Hippocampal formation (tissue), 2 donors: Measurements from ENCODE around the gene RIN3.

Experiments used
- DNase-seq, 2 donors: peaks; one replicate each; lab custom pipeline; 2025; lab: John Stamatoyannopoulos, UW

Gene RIN3

DNA sequence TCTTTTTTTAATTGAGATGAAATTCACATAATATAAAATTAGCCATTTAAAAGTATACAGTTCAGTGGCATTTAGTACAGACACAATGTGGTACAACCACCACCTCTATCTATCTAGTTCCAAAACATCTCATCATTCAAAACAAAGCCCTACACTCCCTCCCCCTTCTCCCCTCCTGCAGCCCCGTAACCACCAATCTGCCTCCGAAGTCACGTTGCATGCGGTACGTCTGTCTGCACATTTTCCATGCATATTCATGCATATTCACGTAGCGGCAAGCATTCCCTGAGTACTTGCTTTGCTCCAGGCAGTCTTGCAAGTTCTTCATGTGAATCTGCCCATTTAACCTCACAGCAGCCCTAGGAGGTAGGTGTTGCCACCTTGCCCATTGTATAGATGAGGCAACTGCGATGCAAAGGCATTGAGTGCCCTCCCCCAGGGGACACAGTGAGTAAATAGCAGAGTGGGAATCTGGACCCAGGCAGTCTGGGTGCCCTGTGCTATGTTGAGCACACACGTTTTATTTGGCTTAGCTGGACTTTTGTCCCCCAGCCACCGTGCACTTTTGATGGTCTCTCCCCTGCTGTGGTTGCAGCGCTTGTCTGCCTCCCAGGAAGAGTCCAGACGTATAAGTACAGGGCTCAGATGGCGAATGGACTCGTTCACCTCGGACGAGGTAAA is 43.4 kb downstream of the RIN3 start:
- DNase-seq = no peak

DNA sequence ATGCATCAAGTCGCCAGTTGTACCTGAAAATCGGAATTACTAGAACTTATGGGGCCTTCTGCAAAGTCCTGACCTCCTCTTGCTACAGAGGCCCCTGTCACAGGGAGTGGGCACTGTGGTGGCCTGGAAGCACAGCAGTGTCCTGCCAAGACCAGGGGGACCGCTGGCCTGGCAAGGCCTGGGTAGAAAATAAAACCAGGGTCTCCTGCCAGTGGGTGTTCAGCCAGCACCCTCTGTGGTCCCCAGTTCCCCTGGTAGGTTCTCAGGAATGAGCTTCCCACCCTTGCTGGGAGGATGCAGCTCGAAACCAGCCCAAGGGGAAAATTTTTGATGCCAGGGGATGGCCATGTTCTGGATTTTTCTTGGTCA is 43.9 kb downstream of the RIN3 start:
- no peak for DNase-seq

GRCh38 chr14:92558319-92558718 is 44.7 kb downstream of the RIN3 start:
- DNase-seq = no peak

- DNase-seq = no peak
Observed at GRCh38 chr14:92559486-92559885, 45.9 kb downstream of the RIN3 start.

DNA sequence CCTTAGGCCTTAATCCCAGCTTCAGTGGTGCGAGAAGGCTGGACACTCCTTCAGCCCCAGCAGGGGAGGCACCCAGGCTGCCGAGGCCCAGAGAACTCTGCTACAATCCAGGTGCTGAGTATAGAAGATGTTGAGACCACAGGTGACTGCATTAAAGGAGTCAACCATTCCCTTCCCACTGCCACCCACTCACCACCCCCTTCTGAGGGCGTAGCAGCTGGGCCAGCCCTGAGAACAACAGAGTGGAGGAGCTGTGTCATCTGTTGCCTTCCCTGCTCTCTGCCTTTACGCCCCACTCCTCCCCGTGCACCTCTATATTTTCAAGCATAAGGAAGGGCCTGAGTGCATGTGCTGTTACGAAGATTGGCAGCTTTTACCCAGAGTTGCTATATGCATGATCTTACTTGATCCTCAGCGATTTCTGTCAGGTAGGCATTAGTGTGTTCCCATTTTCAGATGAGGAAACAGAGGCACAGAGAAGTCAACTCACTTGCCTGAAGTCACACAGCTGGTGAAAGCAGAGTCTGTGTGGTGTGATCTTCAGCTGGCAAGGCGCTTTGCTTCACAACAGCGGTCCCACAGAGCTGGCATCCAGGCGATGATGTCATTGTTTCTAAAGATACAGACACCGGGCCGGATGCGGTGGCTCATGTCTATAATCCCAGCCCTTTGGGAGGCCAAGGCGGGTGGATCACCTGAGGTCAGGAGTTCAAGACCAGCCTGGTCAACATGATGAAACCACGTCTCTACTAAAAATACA is 46.7 kb downstream of the RIN3 start:
- DNase-seq = no peak

DNA sequence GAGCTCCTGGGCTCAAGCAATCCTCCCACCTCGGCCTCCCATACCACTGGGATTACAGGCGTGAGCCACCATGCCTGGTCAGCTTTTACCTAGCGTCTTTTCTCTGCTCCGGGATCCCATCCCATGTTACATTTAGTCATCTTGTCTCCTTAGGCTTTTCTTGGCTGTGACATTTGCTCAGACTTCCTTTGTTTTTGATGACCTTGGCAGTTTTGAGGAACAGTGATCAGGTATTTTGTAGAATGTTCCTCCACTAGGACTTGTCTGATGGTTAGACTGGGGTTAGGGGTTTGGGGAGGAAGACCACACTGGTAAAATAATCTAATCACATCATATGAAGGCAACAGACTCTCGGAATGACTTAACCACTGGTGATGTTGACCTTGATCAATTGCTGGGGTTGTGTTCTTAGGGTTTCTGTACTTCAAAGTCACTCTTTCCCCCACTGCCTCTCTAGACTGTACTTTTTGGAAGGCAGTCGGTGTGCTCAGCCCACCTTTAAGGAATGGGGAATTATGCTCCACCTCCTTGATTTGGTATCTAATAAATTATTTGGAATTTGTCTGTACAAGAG is 48.4 kb downstream of the RIN3 start:
- no peak for DNase-seq

DNA sequence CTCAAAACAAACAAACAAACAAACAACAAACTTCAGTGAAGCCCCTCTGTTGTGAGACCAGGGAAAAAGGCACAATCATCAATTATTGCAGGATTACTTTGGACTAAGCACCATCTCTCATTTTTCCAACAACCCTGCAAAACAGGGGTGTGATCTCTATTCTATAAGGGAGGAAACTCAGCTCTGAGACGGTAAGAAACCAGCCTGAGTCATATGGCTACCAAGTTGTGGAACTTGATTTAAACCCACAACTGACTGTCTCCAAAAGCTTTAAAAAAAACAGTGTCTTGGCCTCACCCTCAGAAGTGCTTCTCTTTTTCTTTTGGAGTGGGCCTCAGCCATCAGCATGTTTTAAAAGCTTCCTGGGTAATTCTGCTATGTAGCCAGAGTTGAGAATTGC is 49.8 kb downstream of the RIN3 start:
- DNase-seq = no peak

DNA sequence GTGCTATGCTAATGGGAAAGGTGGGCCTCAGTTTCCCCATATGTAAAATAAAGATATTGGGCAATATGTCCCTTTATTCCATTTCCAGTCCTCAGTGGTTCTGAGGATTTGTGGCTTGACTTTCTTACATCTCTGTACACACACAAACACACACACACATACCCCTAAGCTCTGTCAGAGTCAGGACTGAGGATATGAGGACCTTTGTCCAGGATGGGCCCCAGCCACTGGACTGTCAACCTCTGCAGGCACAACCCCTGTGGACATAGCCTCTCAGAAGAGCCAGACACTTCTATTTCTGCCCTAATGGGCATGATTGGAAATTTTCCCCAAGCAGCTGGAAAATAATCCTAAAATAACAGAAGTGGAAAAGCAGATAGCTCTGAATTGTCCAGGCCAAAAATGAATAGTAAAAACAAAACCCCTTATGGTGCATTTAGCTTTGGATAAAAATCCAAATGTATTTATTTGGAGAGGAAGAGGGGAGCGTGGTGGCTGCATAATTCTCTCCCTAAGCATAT is 50.2 kb downstream of the RIN3 start:
- DNase-seq = no peak

DNA sequence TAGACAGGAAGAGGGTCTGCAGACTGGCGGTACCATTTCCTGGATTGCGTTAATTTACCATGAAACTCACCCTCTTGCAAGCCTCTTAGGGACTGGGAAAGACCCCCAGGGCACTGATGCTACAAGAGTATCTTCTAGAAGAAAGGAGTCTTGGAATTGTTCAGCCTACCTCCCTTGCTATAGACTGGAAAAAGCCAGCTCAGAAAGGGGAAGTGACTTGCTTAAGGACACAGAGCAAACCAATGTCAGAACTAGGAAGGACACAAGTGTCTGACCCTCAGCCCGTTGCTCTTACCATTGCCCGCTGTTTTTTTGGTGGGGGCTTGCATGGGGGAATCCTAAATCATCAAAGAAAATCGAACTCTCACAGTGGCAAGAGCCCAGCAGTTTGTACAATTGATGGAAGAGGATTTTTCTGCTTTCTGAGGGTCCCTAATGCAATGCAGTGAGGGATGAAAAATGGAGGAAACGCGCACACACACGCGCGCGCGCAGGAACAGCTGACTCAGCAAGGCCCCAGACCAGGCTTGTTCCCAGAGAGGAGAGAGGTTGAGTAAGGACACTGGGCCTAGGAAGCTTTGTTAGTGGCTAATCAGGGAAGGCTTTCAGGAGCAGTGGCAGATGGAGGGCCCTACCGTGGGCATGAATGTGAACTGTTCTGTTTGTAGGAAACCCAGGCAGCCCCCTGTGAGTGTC is 50.9 kb downstream of the RIN3 start:
- no peak for DNase-seq

DNA sequence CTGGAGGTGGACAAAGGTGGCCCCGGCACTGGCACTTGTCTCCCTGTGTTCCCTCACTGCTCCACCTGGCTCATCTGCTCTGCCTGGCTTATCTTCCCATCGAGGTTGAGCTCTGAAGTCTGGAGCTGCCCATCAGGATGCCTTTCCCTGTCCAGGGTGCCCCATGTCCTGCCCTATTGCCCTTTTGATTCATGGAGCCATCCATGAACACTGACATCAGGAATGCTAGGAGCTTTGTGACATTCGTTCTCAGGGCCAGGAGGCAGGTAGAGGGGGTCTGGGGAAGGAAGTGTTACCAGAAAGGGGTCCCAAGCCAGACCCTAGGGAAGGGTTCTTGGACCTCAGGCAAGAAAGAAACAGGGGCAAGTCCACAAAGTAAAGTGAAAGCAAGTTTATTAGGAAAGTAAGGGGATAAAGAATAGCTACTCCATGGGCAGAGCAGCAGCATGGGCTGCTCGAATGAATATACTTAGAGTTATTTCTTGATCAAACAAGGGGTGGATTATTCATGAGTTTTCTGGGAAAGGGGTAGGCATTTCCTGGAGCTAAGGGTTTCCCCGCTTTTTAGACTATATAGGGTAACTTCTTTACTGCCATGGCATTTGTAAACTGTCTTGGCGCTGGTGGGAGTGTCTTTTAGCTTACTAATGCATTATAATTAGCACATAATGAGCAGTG is 51.6 kb downstream of the RIN3 start:
- no peak for DNase-seq

DNA sequence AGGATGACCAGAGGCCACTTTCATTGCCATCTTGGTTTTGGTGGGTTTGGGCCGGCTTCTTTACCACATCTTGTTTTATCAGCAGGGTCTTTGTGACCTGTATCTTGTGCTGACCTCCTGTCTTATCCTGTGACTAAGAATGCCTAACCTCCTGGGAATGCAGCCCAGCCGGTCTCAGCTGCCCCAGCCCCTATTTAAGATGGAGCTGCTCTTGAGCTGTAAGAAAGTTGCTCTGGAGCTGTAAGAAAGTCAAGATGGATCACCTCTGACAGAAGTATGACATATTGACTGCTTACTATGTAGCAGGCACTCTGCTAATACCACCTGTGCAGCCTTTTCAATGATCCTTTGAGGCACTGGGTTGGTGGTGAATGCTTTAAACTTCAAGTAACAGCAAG is 52.1 kb downstream of the RIN3 start:
- DNase-seq = no peak

GRCh38 chr14:92567173-92567725 is 53.7 kb downstream of the RIN3 start:
- no peak for DNase-seq

- no peak for DNase-seq
Observed at GRCh38 chr14:92568621-92569479, 55.3 kb downstream of the RIN3 start.

GRCh38 chr14:92570674-92571262 is 57.2 kb downstream of the RIN3 start:
- DNase-seq = no peak

DNA sequence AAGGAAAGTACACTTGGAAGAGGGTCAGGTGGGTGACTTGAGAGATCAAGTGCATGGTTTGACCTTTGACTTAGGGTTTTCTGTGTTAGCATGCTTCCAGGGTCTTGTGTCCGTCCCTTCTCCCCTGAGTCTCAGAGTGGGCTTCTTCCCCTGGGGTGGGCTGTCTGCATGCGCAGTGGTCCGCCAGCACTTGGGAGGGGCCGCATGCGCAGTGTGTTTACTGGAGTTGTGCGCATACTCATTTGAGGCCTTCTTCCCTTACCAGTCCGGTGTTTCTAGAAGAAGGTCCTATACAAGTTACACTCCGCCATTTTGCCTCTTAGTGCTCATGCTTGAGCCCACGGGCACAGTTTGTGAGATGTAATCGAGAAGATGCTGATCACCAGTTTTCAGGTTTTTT is 58.5 kb downstream of the RIN3 start:
- no peak for DNase-seq

DNA sequence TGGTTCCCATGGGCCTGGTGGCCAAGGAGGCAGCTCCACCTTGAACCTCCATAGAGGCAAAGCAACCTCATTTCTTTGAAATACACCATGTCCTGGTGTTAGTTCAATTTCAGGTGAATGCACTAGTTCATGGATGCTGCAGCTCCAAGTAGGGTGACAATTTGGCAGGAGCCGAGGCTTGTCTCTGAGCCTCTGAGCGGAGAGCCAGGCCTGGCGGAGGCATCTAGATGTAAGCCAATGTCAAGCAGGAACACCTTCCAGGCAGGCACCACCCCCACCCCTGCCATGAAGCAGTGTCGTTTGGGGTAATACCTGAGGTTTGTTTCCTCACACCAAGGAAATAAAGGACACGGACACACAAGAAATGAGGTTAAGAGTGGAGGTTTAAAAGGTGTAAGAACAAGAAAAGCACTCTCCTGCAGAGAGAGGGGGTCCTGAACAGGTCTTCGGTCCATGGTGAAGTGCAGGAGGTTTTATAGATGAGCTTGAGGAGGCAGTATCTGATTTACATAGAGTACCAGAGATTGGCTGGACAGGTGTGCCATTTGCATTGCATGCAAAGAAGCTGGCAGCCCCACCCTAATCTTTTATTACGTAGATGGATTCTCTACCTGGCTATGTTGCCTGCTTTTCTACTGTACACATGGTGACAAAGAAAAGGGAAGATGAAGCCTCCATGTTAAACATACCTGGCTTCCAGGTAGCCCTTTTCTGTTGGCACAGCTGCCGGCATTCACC is 60.3 kb downstream of the RIN3 start:
- DNase-seq = no peak

DNA sequence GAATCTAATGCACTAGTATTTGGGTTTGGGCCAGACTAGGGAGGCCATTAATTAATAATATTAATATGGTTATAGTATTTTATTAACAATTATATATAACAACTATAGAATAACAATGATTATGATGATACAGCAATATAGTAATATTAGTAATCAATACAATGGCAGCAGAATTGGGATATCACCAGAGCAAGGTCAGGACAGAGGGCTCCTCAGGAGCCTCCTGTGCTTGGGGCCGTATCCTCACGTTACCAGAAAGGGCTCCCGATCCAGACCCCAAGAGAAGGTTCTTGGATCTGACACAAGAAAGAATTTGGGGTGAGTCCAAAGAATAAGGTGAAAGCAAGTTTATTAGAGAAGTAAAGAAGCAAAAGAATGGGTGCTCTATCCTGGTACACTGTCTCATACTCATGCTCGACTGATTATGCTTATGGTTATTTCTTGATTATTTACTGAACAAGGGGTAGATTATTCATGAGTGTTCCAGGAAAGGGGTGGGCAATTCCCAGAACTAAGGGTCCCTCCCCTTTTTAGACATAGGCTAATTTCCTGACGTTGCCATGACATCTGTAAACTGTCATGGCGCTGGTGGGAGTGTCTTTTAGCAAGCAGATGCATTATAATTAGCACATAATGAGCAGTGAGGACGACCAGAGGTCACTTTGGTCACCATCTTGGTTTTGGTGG is 61.6 kb downstream of the RIN3 start:
- DNase-seq = no peak

DNA sequence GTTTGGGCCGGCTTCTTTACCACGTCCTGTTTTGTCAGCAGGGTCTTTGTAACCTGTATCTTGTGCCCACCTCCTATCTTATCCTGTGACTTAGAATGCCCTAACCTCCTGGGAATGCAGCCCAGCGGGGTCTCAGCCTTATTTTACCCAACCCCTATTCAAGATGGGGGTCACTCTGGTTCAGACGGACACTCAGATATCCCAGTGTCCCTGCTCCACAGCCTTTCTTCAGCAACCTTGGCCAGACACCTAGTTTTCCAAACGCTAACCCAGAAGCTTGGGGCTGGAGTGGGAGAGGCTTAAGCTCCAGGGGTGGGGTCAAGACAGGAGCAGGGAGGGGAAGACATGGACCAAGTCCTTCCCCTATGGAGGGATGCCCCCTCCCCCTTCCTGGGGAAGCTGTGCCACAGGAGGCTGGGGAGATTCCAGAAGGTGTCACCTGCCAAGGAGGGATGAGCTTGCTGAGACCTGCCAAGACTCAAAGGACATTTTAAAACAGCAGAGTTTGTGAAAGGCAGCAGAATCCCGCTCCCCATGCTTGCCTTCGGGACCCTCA is 62.2 kb downstream of the RIN3 start:
- DNase-seq = no peak

GRCh38 chr14:92577321-92577742 is 63.8 kb downstream of the RIN3 start:
- no peak for DNase-seq
